T-helper 2 cell (primary cell): ENCODE measurements around the gene PEX26.
"Not testable (repeated sequence)": the region's sequence is repeated elsewhere in the genome, so short reads cannot be mapped to it uniquely, and the experiment has no call there.

Experiments
- DNase-seq, 5 experiments: peaks; one replicate each; pipeline versions ENCODE4 v3.0.0 to v3.0.0-alpha.2; 2012 to 2022

Gene PEX26

GRCh38 chr22:18056807-18057474 is 20.8 kb upstream of the PEX26 start:
- DNase-seq, result peak in 1 of 5 experiments; percentile 24

DNA sequence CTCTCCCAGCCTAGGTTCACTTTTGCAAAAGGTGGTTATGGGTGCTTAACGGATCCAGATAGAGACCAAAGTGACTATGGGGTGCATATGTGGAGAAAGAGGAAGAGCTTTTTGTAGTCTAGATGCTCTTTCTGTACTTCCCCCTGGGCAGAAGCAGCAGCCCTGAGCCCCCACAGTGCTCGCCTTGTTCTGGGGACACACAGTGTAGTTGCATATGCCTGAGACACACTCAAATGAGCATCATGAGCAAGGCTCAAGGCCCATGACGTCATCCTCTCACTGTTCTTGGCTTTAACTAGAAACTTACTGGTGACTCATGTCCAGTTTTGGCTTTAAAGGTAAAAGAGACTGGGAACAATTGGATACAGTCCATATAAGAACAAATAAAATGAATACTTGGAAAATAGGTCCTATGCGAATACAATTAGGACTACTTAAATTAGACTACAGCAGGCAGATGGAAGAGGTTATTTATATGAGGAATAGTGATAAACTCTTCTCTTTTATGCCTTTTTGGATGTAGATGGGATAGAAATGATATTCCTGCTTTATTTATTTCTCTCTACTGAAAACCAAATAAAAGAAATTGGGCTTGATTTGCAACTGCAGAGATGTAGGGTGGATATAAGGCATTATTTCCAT is 20.1 kb upstream of the PEX26 start:
- no peak for DNase-seq

DNA sequence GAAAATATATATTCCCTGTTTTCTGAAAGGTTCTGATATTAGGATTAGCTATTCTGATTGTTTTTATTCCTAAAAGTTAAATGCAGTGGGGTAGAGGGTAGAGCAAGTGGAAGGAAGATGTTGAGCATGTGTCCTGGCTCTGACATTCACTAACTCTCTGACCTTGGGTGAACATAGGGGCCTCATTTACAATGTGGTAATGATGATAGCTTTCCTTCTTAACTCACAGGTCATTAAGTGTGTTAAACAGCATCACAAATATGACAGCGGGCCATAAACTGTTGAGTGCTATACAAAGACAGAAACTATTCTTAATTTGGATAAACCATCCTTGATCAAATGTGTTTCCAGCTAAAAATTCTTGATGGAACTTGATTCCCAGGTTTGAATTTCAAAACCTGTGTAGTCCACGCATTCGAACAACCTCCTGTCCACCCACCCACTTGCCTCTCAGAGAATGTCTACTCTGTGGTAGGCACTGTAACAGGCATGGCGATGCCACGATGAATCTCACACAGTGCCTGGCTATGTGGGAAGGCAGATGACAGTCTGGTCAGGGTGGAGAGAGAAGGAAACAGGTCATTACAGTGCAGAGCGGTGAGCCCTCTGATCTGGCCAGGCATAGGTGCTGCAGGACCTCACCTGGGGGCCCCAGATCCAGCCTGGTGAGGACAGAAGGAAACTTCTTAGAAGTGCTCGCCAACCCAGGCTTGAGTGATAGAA is 19.3 kb upstream of the PEX26 start:
- no peak for DNase-seq

DNA sequence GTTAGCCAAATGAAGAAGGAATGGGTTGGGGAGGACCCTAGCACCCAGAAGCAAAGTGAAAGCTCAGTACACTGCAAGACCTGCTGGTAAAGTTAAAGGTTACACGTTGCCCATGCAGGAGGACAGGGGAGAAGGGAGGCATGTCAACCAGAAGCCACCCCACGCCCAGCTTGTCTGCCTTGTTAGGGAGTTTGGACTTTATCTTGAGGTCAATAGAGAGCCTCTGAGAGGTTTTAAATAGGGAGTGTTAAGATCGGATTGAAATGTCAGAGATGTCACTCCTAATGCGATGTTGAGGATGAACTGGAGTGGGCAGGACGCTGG is 18.7 kb upstream of the PEX26 start:
- no peak for DNase-seq

- DNase-seq, result no peak
Measured at GRCh38 chr22:18059473-18059872, 18.3 kb upstream of the PEX26 start.

DNA sequence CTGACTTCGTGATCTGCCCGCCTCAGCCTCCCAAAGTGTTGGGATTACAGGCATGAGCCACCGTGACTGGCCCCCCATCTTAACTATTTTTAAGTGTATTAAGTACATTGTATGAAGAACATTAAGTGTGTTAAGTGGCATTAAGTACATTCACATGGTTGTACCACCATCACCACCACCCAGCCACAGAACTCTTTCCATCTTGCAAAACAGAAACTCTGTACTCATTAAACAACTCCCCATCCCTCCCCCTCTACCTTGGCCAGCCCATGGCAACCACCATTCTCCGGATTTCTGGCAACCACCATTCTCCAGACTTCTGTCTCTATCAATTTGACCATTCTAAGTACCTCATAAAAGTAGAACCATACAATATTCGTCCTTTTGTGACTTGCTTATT is 17.8 kb upstream of the PEX26 start:
- DNase-seq, result no peak

DNA sequence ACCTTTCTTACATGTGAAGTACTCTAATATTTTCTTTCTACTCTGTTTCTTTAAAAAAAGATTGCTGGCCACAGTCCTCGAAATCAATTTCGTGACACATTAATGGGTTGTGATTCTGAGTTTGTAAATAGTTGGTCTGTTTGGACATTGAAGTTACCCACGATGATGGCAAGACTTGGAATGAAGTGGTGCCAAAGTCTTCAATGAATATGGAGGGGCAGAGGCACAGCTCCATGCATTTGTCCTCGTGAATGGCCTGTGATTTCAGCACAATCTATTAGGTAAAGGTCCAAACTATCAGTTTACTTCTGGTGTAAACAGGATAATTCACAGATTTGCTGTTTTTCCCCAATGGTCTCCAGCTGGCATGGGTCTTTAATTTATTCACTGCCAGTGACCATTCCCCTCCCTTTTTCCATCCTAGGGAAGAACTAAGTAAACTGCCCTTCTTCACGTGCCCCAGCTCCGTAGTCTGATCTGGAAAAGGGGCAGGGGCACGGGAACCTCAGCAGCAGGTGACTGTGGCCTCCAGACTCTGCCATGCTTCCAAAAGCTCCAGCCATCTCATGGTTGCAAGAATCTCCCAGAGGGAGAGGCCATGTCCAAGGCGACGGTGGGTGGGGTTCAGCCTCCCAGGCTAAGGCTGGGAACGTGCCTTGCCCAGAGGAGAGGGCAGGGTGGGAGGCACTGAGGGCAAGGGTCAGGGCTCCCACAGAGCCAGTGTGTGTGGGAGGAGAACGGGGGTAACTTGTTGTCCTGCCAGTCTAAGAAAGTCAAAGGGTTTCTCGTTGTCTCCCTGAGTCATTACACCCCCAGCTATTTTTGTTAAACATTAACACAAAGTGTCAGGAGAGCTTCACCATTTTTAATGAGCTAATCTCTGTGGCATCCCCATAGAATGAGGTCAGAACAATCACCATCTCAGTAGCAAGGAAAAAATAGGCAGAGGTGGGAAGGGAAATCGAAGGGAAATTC is 16.9 kb upstream of the PEX26 start:
- no peak for DNase-seq

DNA sequence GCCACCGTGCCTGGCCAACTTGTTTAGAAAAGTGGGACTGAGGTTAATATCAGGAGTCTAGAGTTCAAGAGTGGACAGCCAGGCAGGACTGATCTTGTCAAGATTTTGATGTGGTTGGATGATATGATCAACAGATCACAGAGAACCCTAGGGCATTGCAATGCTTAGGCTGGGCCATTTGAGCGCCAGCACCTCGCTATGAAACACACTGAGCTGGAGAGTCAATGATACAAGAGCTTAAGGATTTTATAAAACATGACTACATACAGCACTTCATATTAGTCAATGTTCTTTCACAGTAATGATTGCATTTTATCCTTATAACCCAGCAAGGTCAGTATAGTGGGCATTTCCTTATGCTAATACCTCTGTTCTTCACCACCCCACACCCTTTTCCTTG is 15.4 kb upstream of the PEX26 start:
- no peak for DNase-seq

DNA sequence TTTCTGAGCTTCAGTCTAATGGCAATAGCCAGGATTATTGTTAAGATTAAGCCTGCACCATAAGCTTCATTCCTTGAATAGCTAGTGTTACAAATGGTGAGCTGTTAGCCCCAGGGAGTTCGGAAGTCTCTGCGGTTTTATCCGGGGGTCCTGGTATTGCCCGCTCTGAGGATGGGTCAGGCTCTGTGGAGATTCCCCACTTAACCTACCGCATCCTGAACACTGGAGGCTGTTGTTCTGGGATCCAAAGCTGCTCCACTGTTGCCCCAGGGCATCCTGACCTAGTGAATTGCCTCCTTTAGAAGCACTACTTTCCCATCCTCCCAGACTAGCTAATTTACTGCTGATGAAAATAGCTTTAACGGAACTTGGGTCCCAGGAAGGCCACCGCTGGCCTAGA is 14.5 kb upstream of the PEX26 start:
- DNase-seq, result no peak

- DNase-seq, result not testable (repeated sequence)
Measured at GRCh38 chr22:18063715-18064114, 14.1 kb upstream of the PEX26 start.

DNA sequence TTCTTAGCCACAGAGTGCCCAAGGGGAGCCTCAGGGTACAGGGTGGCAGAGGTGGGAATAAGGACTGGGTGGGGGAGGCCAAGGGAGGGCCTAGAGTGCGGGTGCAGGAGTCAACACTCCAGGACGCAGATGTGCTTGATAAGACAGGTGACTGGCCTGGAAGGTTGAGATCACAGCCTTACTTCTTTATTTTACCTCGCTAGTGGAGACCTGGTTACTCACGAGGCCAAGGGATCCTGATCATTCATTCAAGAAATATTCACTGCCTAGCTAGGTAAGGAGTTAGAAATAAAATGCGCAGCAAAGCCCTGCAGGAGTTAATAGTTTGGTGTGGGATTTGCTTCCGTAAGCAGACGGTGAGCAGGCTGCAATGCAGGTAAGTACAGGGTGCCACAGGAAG is 13.2 kb upstream of the PEX26 start:
- no peak for DNase-seq

GRCh38 chr22:18065256-18065655 is 12.5 kb upstream of the PEX26 start:
- DNase-seq, result no peak

GRCh38 chr22:18066181-18066859 is 11.5 kb upstream of the PEX26 start:
- no peak for DNase-seq

- DNase-seq, result no peak
Measured at GRCh38 chr22:18067121-18067520, 10.7 kb upstream of the PEX26 start.

DNA sequence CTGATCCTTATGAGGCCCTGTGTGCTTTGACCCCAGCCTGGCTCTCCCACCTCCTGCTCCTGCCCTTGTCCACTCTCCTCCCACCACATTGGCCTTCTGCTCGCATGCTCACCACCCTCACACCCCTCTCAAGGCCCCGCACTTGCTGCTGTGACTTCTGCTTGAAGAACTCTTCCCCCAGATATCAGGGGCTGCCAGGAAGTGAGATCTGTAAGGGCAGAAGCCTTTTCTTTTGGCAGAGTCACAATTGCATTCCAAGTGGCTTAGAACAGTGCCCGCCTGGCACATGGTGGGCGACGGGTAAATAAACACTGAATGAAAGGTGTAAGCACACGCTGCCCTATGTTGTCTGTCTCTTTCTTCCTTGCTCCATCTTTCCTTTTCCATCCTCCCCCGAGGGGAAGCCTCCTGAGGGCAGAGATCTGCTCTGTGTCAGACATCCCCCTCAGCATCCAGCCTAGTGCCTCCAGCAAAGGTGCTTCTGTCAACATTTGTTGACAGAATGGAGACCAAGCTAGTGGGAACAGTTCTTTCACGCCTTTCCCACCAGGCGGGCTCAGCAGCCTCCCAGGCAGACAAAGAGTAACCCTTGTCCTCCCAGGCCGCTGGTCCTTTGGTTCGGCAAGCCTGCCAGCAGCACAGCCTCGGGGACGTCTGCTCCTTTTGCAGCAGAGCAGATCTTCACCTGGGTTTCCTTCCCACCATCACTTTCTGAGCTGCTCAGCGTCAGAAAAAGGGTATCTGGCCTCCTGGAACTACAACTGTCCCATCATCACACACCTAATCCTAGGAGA is 10.0 kb upstream of the PEX26 start:
- DNase-seq, result no peak

DNA sequence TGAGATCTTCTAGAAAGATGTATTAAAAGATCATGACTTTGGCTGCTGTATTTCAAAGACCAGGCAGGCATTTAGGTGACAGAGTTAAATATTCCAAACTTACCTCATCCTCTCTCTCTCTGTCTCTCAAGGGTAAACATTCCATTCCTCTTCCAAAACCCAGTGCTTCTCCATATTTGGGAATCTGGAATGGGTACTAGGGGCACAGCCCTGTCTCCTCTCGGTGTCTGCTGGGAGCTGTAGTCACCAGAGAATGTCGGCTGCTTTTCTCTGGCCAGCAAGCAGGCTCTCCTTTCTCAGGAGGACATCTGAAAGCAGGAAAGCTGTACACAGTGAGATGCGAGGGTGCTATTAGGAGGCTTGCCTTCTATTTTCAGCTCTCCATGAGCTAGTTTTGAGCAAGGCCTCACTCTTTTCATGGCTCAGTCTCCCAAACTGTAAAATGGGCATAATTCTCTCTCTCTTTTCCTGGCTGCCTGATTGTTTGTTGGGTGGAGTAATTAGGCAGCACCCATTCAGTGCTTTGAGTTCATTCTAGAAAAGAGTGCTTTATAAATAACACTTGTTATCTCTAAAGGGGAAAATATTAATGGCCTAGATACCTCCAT is 9.3 kb upstream of the PEX26 start:
- DNase-seq, result no peak

GRCh38 chr22:18069041-18069440 is 8.7 kb upstream of the PEX26 start:
- no peak for DNase-seq

- no peak for DNase-seq
Measured at GRCh38 chr22:18070041-18070440, 7.7 kb upstream of the PEX26 start.

- DNase-seq, result no peak
Measured at GRCh38 chr22:18070556-18071306, 7.1 kb upstream of the PEX26 start.

GRCh38 chr22:18071307-18071967 is 6.4 kb upstream of the PEX26 start:
- DNase-seq, result not testable (repeated sequence)
